Stimulated activated naive CD8-positive, alpha-beta T cell treated with anti-CD3 and anti-CD28 coated beads, Interleukin-15, amount 100 ng/mL, for 72 hours (primary cell): ENCODE results near the gene KIAA1191.
A peak's percentile ranks its signal among the peaks of the same experiment; 100 is the strongest.

Experiments
- ATAC-seq: fragments of 150-1000 bp; cut with Tn5 transposase; 2 replicates; pipeline ENCODE4 v1.10.0; 2021; ENCODE audit warnings: mild to moderate bottlenecking, moderate library complexity
- DNase-seq, 2 donors: peaks; one replicate each; pipeline ENCODE4 v3.0.0; 2021 to 2022
- H3K27ac Mint-ChIP-seq, 2 donors: one replicate each; pipeline ENCODE4 v1.8.0; 2022; ENCODE audit warnings: mild to moderate bottlenecking in 2 of 2, mixed read lengths in 2 of 2, moderate library complexity in 2 of 2
- H3K27me3 Mint-ChIP-seq: one replicate; pipeline ENCODE4 v1.8.0; 2022; ENCODE audit warnings: mixed read lengths
- H3K4me1 Mint-ChIP-seq: one replicate; pipeline ENCODE4 v1.8.0; 2022; ENCODE audit warnings: mild to moderate bottlenecking, mixed read lengths
- H3K4me3 Mint-ChIP-seq, 2 donors: one replicate each; pipeline ENCODE4 v1.8.0; 2022; ENCODE audit warnings: mild to moderate bottlenecking in 2 of 2, mixed read lengths in 2 of 2, moderate library complexity in 1 of 2
- H3K9me3 Mint-ChIP-seq, 2 donors: one replicate each; pipeline ENCODE4 v1.8.0; 2022; ENCODE audit warnings: mixed read lengths in 2 of 2

The KIAA1191 gene

DNA sequence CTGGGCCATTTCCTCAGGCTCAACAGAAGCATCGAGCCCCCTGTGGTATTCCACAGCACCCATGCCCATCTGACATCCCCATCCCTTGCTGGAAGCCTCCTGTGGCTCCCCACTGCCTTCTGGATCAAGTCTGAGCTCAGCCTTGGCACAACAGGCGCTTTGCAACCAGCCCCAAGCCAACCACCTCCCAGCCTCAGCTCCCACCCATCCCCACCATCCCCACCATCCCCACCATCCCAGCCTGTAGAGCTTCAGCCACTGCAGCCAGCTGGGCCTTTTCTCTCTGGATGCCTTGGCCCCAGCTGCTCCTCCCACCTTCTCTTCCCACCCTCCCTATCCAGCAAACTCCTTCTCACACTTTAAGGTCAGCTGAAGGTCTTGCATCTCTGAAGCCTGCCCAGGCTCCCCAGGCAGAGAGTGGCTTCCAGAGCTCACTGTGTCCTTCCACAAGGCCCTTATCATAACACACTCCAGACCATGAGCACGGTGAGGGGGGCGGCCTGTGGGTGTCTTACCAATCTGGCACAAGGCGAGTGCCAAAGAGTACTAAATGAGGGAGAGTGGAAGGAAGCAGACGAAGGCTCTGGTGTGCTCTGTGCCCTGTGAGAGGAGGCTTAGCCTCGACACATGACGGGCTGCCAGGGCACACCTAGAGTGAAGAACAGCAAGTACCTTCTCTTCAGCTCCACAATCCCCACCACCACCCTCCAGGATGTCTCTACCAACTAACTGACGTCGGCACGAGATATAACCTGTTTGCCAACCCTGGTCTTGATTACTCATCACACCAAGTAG lies 33.5 kb upstream of the KIAA1191 start:
- ATAC-seq (no peak), DNase-seq (no peak)
- Mint-ChIP-seq H3K4me1 (no peaks in the 10 kb centered on the region), H3K9me3 (no peaks in the 10 kb centered on the region), H3K4me3 (no peak overlapping the region), H3K27ac (peak overlapping the region; percentile 48 to 87), H3K27me3 (no peaks in the 10 kb centered on the region)

DNA sequence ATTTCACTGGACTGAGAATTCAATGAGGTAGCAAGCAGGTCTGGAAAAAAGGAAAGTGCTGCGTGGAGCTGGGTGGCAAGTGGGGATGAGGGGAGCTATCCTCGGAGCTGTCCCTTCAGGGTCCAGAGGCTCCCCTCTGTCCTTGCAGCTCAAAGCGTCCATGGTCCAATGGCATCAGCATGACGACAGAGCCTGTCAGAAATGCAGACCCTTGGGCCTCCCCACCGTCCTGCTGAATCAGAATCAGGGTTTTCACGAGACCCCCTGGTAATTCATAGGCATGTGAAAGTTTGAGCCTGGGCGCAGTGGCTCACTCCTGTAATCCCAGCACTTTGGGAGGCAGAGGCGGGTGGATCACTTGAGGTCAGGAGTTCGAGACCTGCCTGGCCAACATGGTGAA lies 32.5 kb upstream of the KIAA1191 start:
- Mint-ChIP-seq H3K27me3 (no peaks in the 10 kb centered on the region), H3K4me1 (peaks cover 7% of the 10 kb centered on the region), H3K9me3 (no peaks in the 10 kb centered on the region), H3K27ac (no peak overlapping the region), H3K4me3 (no peak overlapping the region)
- DNase-seq (no peak), ATAC-seq (no peak)

DNA sequence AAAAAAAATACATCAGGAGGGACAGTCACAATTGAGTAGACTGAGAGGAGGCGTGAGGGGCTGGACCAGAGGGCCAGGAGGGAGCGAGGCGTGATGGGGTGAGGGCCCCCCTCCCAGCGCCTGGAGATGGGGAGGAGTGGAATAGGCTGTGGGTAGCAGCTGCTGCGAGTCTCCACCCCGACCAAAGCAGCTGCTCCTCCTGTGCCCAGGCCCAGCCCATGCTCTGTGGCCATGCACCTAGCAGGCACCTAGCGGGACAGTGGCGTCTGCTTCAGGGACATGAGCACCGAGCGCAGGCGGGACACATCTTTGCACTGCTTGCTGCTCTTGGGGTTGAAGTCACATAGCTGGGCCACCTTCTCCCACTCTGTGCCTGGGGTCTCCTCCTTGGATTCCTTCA lies 31.0 kb upstream of the KIAA1191 start:
- ATAC-seq, result no peak
- DNase-seq, result no peak
- H3K27me3 Mint-ChIP-seq, result no peaks in the 10 kb centered on the region
- no peak overlapping the region for H3K4me3 Mint-ChIP-seq
- H3K27ac Mint-ChIP-seq, result no peak overlapping the region
- peaks cover 13% of the 10 kb centered on the region for H3K4me1 Mint-ChIP-seq
- no peaks in the 10 kb centered on the region for H3K9me3 Mint-ChIP-seq

DNA sequence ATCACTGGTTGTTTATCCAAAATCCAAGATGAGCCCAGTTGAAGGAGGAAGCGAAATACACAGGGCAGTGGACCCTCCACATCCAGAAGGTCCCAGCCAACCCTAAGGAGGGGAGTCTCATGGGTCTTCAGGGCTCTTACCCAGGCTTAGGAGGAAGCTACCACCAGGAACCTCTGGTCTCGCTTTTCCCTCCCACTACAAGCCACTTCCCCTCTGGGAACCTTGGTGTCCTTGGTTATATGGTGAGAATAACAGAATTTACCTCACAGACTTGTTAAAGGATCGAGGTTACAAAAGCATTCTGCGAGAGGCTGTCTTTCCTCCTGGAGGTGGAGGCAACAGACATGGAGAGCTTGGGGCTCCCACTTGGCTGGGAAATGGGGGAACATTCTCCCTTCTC lies 30.4 kb upstream of the KIAA1191 start:
- Mint-ChIP-seq H3K9me3 (no peaks in the 10 kb centered on the region), H3K4me3 (no peak overlapping the region), H3K4me1 (peaks cover 18% of the 10 kb centered on the region), H3K27ac (peak overlapping the region in 1 of 2 donors; percentile 48), H3K27me3 (no peaks in the 10 kb centered on the region)
- ATAC-seq, result no peak
- DNase-seq, result no peak

DNA sequence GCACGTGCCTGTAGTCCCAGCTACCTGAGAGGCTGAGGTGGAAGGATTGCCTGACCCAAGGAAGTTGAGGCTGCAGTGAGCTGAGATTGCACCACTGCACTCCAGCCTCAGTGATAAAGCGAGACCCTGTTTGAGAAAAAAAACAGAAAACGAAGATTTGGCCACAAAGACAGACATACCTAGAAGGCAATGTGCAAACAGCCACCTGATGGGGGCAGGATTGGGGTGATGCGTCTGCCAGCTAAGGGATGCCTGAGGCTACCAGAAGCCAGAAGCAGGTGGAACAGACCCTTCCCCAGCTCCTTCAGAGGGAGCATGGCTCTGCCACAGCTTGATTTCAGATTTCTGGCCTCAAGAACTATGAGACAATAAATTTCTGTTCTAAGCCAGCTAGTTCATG lies 29.9 kb upstream of the KIAA1191 start:
- ATAC-seq (no peak), DNase-seq (no peak)
- Mint-ChIP-seq H3K4me3 (no peak overlapping the region), H3K4me1 (peaks cover 23% of the 10 kb centered on the region), H3K27ac (no peak overlapping the region), H3K9me3 (no peaks in the 10 kb centered on the region), H3K27me3 (no peaks in the 10 kb centered on the region)

DNA sequence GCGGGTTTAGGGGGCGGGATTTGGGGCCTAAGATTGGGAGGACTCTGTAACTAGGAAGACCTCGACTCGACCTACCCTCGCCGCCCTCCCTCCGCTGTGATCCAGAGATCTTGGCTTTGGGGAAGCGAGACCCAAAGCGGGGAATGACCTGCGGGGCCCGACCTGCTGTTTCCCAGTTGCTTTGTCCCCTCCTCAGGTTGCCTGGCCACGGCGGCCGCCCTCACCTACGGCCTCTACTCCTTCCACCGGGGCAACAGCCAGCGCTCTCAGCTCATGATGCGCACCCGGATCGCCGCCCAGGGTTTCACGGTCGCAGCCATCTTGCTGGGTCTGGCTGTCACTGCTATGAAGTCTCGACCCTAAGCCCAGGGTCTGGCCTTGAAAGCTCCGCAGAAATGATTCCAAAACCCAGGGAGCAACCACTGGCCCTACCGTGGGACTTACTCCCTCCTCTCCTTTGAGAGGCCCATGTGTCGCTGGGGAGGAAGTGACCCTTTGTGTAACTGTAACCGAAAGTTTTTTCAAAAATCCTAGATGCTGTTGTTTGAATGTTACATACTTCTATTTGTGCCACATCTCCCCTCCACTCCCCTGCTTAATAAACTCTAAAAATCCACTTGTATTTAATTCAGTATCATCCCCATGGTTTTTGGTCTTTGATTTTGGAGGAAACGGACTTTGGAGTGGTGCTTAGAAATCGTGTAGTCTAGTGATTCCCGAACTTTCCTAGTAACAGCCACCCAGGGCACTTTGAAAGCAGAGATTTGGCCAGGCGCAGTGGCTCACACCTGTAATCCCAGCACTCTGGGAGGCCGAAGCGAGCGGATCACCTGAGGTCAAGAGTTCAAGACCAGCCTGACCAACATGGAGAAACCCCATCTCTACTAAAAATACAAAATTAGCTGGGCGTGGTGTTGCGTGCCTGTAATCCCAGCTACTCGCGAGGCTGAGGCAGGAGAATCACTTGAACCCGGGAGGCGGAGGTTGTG lies 27.9 kb upstream of the KIAA1191 start:
- peak overlapping the region; percentile 100 for H3K4me3 Mint-ChIP-seq
- peak overlapping the region; percentile 100 for H3K27ac Mint-ChIP-seq
- peak; percentile 63 for ATAC-seq
- no peaks in the 10 kb centered on the region for H3K9me3 Mint-ChIP-seq
- DNase-seq, result no peak
- peaks cover 40% of the 10 kb centered on the region for H3K4me1 Mint-ChIP-seq
- H3K27me3 Mint-ChIP-seq, result no peaks in the 10 kb centered on the region

DNA sequence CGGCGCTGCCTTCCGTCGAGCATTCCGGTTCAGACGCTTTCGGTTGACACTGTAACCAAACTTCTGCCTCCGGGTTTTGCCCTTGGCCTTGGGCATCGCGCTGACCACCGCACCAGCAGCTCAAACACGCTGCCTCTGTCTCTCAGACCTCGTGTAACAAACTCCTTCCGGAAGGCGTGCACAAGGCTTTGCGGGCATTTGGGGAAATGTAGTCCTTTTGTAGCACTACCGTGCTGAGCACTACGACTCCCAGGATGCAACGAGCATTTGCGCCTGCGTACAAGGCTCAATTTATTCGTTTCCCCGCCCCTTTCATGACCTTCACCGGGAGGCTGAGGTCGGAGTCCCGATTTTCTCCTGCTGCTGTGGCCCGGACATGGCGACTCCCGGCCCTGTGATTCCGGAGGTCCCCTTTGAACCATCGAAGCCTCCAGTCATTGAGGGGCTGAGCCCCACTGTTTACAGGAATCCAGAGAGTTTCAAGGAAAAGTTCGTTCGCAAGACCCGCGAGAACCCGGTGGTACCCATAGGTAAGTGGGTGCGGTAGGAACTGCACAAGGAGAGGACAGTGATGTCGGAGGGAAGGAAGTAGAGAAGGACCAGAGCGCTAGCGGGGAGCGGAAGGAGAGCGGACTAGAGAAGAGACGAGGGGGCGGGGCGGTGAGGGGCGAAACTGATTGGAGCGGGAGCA lies 27.0 kb upstream of the KIAA1191 start, which contains the start of the genes HIGD2A and NOP16:
TSS of gene HIGD2A (plus strand) at position 308 of the 691 bp plus-strand sequence. CDS start at position 377, 69 bp downstream.
TSS of gene NOP16 (minus strand) at position 155 of the 691 bp plus-strand sequence. CDS start at position 96, 59 bp downstream.
- H3K9me3 Mint-ChIP-seq, result no peaks in the 10 kb centered on the region
- peaks cover 48% of the 10 kb centered on the region for H3K4me1 Mint-ChIP-seq
- peak within 1 kb of the TSS; percentile 100 for H3K27ac Mint-ChIP-seq

DNA sequence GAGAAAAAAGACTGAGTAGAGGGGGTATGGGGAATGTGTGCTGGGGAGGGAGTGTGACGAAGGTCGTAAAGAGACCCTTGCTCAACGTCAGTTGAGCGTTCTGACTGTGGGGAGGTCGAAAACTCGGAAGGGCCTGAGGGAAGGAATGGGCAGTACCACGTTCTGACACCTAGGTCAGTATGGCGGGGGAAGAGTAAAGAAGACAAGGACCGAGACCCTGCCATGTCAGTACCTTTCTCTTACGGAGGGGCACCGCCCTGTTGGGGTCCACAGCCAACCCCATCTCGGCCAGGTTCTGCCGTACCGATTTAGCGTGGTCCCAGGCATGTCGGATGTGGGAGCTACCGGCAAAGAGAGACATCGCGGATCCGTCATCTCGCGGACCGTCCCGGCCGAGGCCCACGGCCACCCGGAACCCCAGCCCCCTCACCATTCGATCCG lies 26.5 kb upstream of the KIAA1191 start:
- no peak for DNase-seq
- Mint-ChIP-seq H3K4me3 (peak overlapping the region; percentile 100), H3K27ac (peak overlapping the region; percentile 100), H3K27me3 (no peaks in the 10 kb centered on the region), H3K9me3 (no peaks in the 10 kb centered on the region), H3K4me1 (peaks cover 50% of the 10 kb centered on the region)
- no peak for ATAC-seq

More for the DNA sequence above, 27.0 kb upstream of the KIAA1191 start, which contains the start of the genes HIGD2A and NOP16:
- ATAC-seq (peak; percentile 97), DNase-seq (peak; percentile 96 to 98)
- no peaks in the 10 kb centered on the region for H3K27me3 Mint-ChIP-seq
- H3K4me3 Mint-ChIP-seq, result peak within 1 kb of the TSS; percentile 100

DNA sequence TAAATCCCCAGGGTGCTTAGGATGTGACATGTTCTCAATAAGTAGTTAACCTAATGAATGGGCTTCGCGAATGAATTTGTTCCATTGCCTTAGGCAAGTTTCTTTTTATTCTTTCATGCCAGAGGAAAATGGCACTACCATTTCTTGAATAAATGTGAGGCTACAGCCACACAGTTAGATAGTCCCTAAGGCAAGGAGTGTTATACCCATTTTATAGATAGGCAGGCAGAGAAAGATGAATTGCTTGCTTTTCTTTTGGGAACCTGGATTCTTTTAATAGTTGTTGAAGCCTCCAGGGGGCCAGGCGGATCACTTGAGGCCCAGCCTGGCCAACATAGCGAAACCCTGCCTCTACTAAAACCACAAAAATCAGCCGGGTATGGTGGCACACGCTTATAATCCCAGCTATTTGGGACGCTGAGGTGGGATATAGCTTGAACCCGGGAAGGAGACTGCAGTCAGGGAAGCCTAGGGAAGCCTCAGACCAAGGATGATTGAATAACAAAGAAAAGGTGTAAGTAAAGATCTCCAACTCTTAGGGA lies 25.9 kb upstream of the KIAA1191 start:
- H3K4me3 Mint-ChIP-seq, result peak overlapping the region; percentile 100
- no peak for ATAC-seq
- peaks cover 50% of the 10 kb centered on the region for H3K4me1 Mint-ChIP-seq
- H3K27ac Mint-ChIP-seq, result peak overlapping the region; percentile 100
- H3K9me3 Mint-ChIP-seq, result no peaks in the 10 kb centered on the region
- no peaks in the 10 kb centered on the region for H3K27me3 Mint-ChIP-seq
- DNase-seq, result no peak

DNA sequence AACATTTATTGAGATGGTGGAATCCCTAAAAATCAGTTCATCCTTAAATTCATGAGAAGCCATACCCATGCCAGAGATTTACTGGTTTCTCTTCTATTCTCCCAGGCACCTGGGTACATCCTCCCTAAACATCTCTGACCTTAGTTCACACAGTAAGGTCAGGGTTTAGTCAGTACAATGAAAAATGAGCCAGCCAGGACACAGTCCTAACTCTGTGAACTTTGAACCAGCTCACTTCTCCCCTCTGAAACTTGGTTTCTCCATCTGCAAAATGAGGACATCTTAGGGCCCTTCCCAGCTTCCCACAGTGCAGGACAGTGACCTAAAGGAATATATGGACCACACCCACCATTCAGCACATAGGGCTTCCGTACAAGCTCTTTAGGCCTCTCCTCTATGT lies 24.9 kb upstream of the KIAA1191 start:
- H3K4me1 Mint-ChIP-seq, result peaks cover 50% of the 10 kb centered on the region
- no peak for ATAC-seq
- H3K4me3 Mint-ChIP-seq, result peak overlapping the region; percentile 100
- H3K27ac Mint-ChIP-seq, result peak overlapping the region in 1 of 2 donors; percentile 48
- no peaks in the 10 kb centered on the region for H3K27me3 Mint-ChIP-seq
- H3K9me3 Mint-ChIP-seq, result no peaks in the 10 kb centered on the region
- no peak for DNase-seq

DNA sequence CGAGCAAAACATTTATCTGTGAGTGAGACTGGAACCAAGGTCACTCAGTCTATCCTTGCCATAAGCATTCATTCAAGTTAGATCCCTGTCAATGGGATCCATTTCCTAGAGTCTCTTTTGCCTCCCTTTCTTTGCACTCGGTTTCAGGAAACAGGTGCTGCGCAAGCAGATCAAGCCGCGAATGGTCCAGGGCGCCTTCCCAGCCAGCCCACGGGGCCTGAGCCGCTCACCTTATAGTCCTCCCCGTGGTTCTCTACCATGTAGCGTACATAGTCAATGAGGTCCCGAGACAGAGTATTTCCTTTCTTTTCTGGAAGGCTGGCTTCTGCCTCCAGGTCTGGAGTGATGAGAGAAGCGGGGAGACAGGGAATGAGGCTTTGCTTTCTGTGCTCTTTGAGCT lies 23.4 kb upstream of the KIAA1191 start:
- no peak overlapping the region for H3K4me3 Mint-ChIP-seq
- no peaks in the 10 kb centered on the region for H3K9me3 Mint-ChIP-seq
- H3K4me1 Mint-ChIP-seq, result peaks cover 50% of the 10 kb centered on the region
- H3K27ac Mint-ChIP-seq, result no peak overlapping the region
- H3K27me3 Mint-ChIP-seq, result no peaks in the 10 kb centered on the region
- no peak for DNase-seq
- ATAC-seq, result no peak

DNA sequence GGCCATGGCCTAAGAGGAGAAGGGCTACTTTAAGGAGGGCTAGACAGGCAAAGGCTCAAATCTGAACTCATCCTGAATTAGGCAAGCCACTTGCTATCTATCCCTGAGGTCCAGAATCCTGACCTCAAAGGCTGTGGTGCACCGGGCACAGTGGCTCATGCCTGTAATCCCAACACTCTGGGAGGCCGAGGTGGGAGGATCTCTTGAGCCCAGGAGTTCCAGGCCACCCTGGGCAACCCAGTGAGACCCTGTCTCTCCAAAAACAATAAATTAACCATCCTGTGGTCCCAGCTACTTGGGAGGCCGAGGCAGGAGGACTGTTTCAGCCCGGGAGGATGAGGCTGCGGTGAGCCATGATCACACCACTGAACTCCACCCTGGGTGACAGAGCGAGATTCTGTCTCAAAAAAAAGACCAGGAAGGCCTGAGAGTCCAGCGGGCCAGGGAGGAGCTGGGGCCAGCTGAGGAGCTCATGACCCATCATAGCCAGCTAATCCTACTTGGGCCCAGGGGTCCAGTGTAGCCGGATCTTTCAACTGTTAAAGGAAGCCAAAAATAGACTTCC lies 22.9 kb upstream of the KIAA1191 start:
- Mint-ChIP-seq H3K9me3 (no peaks in the 10 kb centered on the region), H3K27ac (peak overlapping the region in 1 of 2 donors; percentile 50), H3K4me1 (peaks cover 44% of the 10 kb centered on the region), H3K4me3 (no peak overlapping the region), H3K27me3 (no peaks in the 10 kb centered on the region)
- ATAC-seq (no peak), DNase-seq (no peak)

DNA sequence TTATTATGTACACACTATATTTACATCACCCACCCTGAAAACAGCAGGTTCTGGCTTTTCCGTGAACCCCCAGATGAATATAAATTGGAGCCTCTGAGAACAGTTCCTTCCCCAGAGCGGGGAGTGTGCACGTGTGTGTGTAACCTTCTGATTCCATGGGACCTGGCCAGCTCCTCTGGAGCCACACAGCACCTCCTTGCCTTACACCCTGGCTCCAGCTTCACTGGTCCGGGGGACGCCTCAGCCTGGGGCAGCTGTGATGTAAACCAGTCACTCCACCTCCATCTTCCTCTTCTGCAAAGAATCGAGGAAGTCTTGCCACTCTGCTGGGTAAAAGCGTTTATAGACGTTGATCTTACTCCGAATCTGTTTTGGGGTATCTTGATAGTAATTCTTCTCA lies 22.4 kb upstream of the KIAA1191 start:
- Mint-ChIP-seq H3K27ac (no peak overlapping the region), H3K27me3 (no peaks in the 10 kb centered on the region), H3K4me3 (no peak overlapping the region), H3K9me3 (no peaks in the 10 kb centered on the region), H3K4me1 (peaks cover 42% of the 10 kb centered on the region)
- DNase-seq (no peak), ATAC-seq (no peak)

DNA sequence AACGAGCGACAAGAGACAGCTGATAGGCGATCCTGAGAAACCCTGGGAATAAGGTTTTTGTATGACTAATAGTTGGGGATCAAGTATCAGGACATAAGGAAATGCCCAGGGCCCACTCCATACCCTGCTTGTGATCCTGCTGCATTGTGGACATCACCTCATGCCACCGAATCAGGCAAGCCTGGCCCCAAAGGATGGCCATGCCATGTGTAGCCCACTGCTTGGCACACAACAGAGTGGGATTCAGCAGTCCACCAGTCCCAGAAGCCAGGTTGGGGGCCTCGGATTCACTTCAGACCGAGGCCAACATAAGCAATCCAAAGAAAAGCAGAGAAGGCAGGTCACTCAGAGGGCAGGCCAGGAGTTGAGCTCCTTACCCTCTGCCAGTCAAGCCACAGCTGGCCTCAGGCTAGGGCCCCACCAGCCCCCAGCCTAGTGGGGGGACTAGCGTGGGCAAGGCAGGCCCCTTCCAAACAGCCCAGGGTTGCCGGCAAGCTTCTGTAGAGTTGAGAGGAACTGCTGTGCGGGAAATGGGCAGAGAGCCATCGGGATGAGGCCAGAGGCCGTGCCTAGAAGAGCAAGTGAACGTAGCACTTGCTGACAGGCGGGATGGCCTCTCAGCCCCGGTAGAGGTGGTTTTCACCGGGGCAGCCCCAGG lies 21.8 kb upstream of the KIAA1191 start:
- no peak overlapping the region for H3K27ac Mint-ChIP-seq
- ATAC-seq, result no peak
- no peak overlapping the region for H3K4me3 Mint-ChIP-seq
- peaks cover 42% of the 10 kb centered on the region for H3K4me1 Mint-ChIP-seq
- no peak for DNase-seq
- H3K27me3 Mint-ChIP-seq, result no peaks in the 10 kb centered on the region
- no peaks in the 10 kb centered on the region for H3K9me3 Mint-ChIP-seq
